OCI-LY1 (cell line): ENCODE data around the gene CEACAM1.
"Not testable (repeated sequence)": the region's sequence is repeated elsewhere in the genome, so short reads cannot be mapped to it uniquely, and the experiment has no call there.

Source experiments
- H2AFZ ChIP-seq: fragments of 200-600 bp; sonication (generic), shearing (Covaris generic); 2 replicates; pipeline ENCODE4 v1.6.0; 2014; ENCODE audit warnings: antibody characterized with exemption, mild to moderate bottlenecking, low read length
- H3F3A ChIP-seq: fragments of 200-600 bp; sonication (generic), shearing (Covaris generic); 2 replicates; pipeline ENCODE4 v1.6.0; 2014; ENCODE audit warnings: mild to moderate bottlenecking, antibody characterized with exemption, low read length, moderate library complexity; ENCODE audit not compliant: insufficient read depth
- H3K27ac ChIP-seq: fragments of 200-600 bp; sonication (generic); 2 replicates; pipeline ENCODE4 v1.5.1; 2014; ENCODE audit warnings: low read length, mixed run types, mild to moderate bottlenecking, low read depth; ENCODE audit not compliant: poor library complexity, severe bottlenecking
- H3K27me3 ChIP-seq: fragments of 200-600 bp; sonication (generic); 2 replicates; pipeline ENCODE4 v1.6.0; 2014; ENCODE audit warnings: antibody characterized with exemption, mild to moderate bottlenecking, low read length, moderate library complexity; ENCODE audit not compliant: insufficient read depth
- H3K36me3 ChIP-seq: fragments of 200-600 bp; sonication (generic); 2 replicates; pipeline ENCODE4 v1.6.1; 2014; ENCODE audit warnings: mild to moderate bottlenecking, antibody characterized with exemption, low read length, moderate library complexity, mixed read lengths; ENCODE audit not compliant: insufficient read depth
- H3K4me1 ChIP-seq: fragments of 200-600 bp; sonication (generic); 2 replicates; pipeline ENCODE4 v1.5.1; 2014; ENCODE audit warnings: mild to moderate bottlenecking, low read length, moderate library complexity; ENCODE audit not compliant: insufficient read depth, severe bottlenecking
- H3K4me2 ChIP-seq: fragments of 200-600 bp; sonication (generic), shearing (Covaris generic); 2 replicates; pipeline ENCODE4 v1.6.1; 2014; ENCODE audit warnings: low read length
- H3K4me3 ChIP-seq: fragments of 200-600 bp; sonication (generic); 2 replicates; pipeline ENCODE4 v1.5.1; 2014; ENCODE audit warnings: low read length, low read depth, mild to moderate bottlenecking, mixed read lengths; ENCODE audit not compliant: poor library complexity, severe bottlenecking
- H3K79me2 ChIP-seq: fragments of 200-600 bp; shearing (Covaris generic); 2 replicates; pipeline ENCODE4 v1.6.1; 2016; ENCODE audit warnings: mixed run types, low read length, mixed read lengths; ENCODE audit not compliant: insufficient read depth
- H3K9ac ChIP-seq: fragments of 200-600 bp; sonication (generic), shearing (Covaris generic); 2 replicates; pipeline ENCODE4 v1.6.1; 2014; ENCODE audit warnings: mild to moderate bottlenecking, low read length, mixed read lengths
- H3K9me2 ChIP-seq: fragments of 200-600 bp; sonication (generic), shearing (Covaris generic); 2 replicates; pipeline ENCODE4 v1.6.1; 2014; ENCODE audit warnings: low read depth, mild to moderate bottlenecking, low read length, mixed read lengths
- H3K9me3 ChIP-seq: fragments of 200-600 bp; shearing (Covaris generic); 2 replicates; pipeline ENCODE4 v1.6.1; 2014; ENCODE audit warnings: low read length, mixed read lengths
- H4K20me1 ChIP-seq: fragments of 200-600 bp; sonication (generic), shearing (Covaris generic); 2 replicates; pipeline ENCODE4 v1.6.0; 2016; ENCODE audit warnings: mild to moderate bottlenecking, low read length; ENCODE audit not compliant: insufficient read depth
- CTCF ChIP-seq: fragments of 200-600 bp; sonication (generic), shearing (Covaris generic); IDR thresholded peaks from 2 replicates; pipeline ENCODE4 v1.5.1; 2017; ENCODE audit warnings: mild to moderate bottlenecking, antibody characterized with exemption, low read length, moderate library complexity, mixed read lengths
- EZH2 ChIP-seq: fragments of 200-600 bp; sonication (generic), shearing (Covaris generic); IDR thresholded peaks from 2 replicates; pipeline ENCODE4 v1.8.0; 2017; ENCODE audit warnings: borderline replicate concordance, mixed run types, mild to moderate bottlenecking, antibody characterized with exemption, low read length, moderate library complexity, mixed read lengths

The CEACAM1 gene

GRCh38 chr19:42561512-42561911 is 33.2 kb upstream of the CEACAM1 start:
- Histone ChIP-seq H2AFZ (no peak overlapping the region), H4K20me1 (no peaks in the 10 kb centered on the region), H3K79me2 (no peaks in the 10 kb centered on the region), H3K27ac (no peak overlapping the region), H3F3A (no peaks in the 10 kb centered on the region), H3K9ac (no peak overlapping the region), H3K36me3 (no peaks in the 10 kb centered on the region), H3K4me3 (no peak overlapping the region), H3K9me2 (no peaks in the 10 kb centered on the region), H3K27me3 (no peaks in the 10 kb centered on the region), H3K9me3 (no peaks in the 10 kb centered on the region), H3K4me1 (no peaks in the 10 kb centered on the region), H3K4me2 (no peak overlapping the region)
- TF ChIP-seq CTCF: peak; percentile 37; the same call in 1 of the 2 replicates
- TF ChIP-seq EZH2: no peak

DNA sequence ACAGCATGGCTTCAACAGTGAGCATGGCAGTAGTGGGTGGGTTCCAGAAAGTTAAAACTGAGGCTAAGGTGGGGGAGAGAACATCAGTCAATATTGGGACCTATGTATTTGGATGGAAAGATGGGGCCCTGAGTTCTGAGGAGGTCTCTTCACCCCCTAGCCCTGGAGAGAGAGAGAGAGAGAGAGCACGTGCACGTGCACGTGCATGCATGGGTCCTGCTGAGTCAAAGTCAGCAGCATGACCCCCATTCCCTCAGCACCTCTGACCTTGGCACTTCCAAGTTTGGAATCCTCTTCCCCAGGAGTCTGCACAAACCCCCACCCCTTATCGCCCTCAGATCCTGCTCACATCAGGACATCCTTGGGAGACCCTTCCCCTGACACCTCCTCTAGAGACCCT is 32.5 kb upstream of the CEACAM1 start:
- Histone ChIP-seq H3K36me3 (no peaks in the 10 kb centered on the region), H3K27ac (no peak overlapping the region), H3K79me2 (no peaks in the 10 kb centered on the region), H4K20me1 (no peaks in the 10 kb centered on the region), H3K27me3 (no peaks in the 10 kb centered on the region), H3K4me1 (no peaks in the 10 kb centered on the region), H3F3A (no peaks in the 10 kb centered on the region), H3K4me3 (no peak overlapping the region), H3K4me2 (no peak overlapping the region), H3K9me2 (no peaks in the 10 kb centered on the region), H2AFZ (no peak overlapping the region), H3K9me3 (no peaks in the 10 kb centered on the region), H3K9ac (no peak overlapping the region)
- TF ChIP-seq CTCF: no peak
- no peak for TF ChIP-seq EZH2

GRCh38 chr19:42558450-42559150 is 30.3 kb upstream of the CEACAM1 start:
- Histone ChIP-seq H3K36me3 (no peaks in the 10 kb centered on the region), H3F3A (no peaks in the 10 kb centered on the region), H2AFZ (no peak overlapping the region), H3K4me1 (no peaks in the 10 kb centered on the region), H3K9me2 (no peaks in the 10 kb centered on the region), H3K4me3 (no peak overlapping the region), H3K27me3 (no peaks in the 10 kb centered on the region), H3K4me2 (no peak overlapping the region), H3K9ac (no peak overlapping the region), H3K79me2 (no peaks in the 10 kb centered on the region), H3K9me3 (no peaks in the 10 kb centered on the region), H4K20me1 (no peaks in the 10 kb centered on the region), H3K27ac (no peak overlapping the region)
- no peak for TF ChIP-seq CTCF
- no peak for TF ChIP-seq EZH2

DNA sequence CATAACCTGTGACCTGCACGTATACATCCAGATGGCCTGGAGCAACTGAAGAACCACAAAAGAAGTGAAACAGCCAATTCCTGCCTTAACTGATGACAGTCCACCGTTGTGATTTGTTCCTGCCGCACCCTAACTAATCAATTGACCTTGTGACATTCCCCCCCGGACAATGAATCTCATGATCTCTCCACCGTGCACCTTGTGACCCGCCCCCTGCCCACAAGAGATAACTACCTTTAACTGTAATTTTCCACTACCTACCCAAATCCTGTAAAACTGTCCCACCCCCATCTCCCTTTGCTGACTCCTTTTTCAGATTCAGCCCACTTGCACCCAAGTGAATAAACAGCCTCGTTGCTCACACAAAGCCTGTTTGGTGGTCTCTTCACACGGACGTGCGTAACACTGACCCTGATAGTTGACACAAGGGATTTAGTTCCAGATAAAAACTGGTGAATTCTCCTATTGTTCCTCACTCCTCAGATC is 29.1 kb upstream of the CEACAM1 start:
- not testable (repeated sequence) for H3K4me3 ChIP-seq, H2AFZ ChIP-seq, H3K79me2 ChIP-seq, H3K9me2 ChIP-seq, H3K9ac ChIP-seq, H3K4me2 ChIP-seq, H4K20me1 ChIP-seq, H3F3A ChIP-seq, H3K4me1 ChIP-seq, H3K36me3 ChIP-seq, H3K9me3 ChIP-seq, H3K27me3 ChIP-seq, H3K27ac ChIP-seq
